Measurements from ENCODE around the gene DDX4. TPM values are rescaled to one million over a fixed set of nuclear protein-coding genes. Genes with fewer than 3 reads are reported as not detected.

Gene DDX4
- total and polyA plus RNA-seq, 9 of the 15 experiments (the other 6 are each of a cell fraction or from before 2014, with no cell fraction given): not detected

DNA sequence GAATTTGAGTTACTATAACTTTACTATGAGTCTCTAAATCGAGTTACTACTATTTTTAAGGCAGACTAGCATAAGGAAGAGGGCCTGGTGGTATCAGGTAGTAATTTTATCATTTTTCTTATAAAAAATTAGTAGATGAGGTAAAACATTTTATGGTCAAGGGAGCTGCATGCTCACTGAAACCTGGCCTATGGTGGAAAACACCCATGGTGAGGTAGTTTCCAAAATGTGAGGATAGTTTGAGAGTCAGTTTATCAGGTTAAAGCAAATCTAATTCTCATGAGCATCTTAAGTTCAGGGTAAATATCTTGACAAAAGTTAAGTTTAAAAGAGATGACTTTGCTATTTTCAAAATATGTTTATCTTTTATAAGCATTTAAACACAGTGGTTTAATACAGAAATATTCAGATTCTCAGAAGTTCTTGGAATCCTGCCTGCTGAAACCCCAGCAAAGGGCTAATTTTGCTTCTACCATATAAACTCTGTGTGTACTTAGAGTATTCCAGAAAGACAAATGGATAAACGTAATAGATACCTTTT, 10.0 kb downstream of the DDX4 start:
- ChIA-PET CTCF (ENCODE audit: low intra/inter-chr PET ratio) (no interaction called here), POLR2A (no interaction called here)
- DNase-seq (ENCODE audit: extremely low read depth in 1 of 4, low spot score in 3 of 4) (no peak), FAIRE-seq (no peak), ATAC-seq (no peak)
- in situ Hi-C loops (cut with MboI): no loop called here
- Histone ChIP-seq H3K27me3 (ENCODE audit: control insufficient read depth in 2 of 2, insufficient read depth in 2 of 2, low read length in 2 of 2) (peaks cover 1 to 4% of the 10 kb centered on the region in 2 experiments; a peak in 3 of 5 replicates), H3K36me3 (ENCODE audit: control insufficient read depth, insufficient read depth, low read length) (no peaks in the 10 kb centered on the region), H3K27ac (ENCODE audit: extremely low read depth, low read depth, low read length) (no peak overlapping the region), H3K4me3 (no peak overlapping the region), H3K9me1 (ENCODE audit: control insufficient read depth, insufficient read depth, low read length) (no peaks in the 10 kb centered on the region), H3K9ac (ENCODE audit: insufficient read depth in 1 of 2, low read depth in 2 of 2, low read length in 2 of 2) (no peak overlapping the region), H3K4me2 (ENCODE audit: insufficient read depth, low read length) (no peak overlapping the region), H3K4me1 (replicated peaks in 1 of 2; ENCODE audit: control insufficient read depth in 2 of 2, insufficient read depth in 2 of 2, low read length in 2 of 2) (no peaks in the 10 kb centered on the region), H3K9me3 (replicated peaks; ENCODE audit: control insufficient read depth, insufficient read depth, low read depth, low read length) (no peaks in the 10 kb centered on the region), H4K20me1 (replicated peaks; ENCODE audit: control insufficient read depth, insufficient read depth, low read length) (no peaks in the 10 kb centered on the region), H3K79me2 (ENCODE audit: control insufficient read depth, insufficient read depth, low read length) (no peaks in the 10 kb centered on the region), H2AFZ (ENCODE audit: low read depth, low read length) (no peak overlapping the region)
- BruUV-seq (replicated peaks): no TSS peak
- intact Hi-C loops (cut with micrococcal nuclease): no loop called here
- WGBS (ENCODE audit: insufficient coverage, low coverage, missing lambda C conversion rate): 0% methylated on average over 2 of the region's 2 CpGs
- TF ChIP-seq CBFA2T2 (conservative IDR thresholded peaks at IDR 0.05) (no peak), ZNF695 (CRISPR knock-in tag; IDR thresholded peaks at IDR 0.05) (no peak), BRD9 (IDR thresholded peaks at IDR 0.05; ENCODE audit: low read depth, partially characterized antibody) (no peak), CUX1 (CRISPR knock-in tag; IDR thresholded peaks at IDR 0.05) (no peak), PYGO2 (tag; IDR thresholded peaks at IDR 0.05) (no peak), NFRKB (IDR thresholded peaks at IDR 0.05; ENCODE audit: low read depth) (no peak), BRCA1 (IDR thresholded peaks at IDR 0.05) (no peak), BRCA1 (CRISPR knock-in tag; IDR thresholded peaks at IDR 0.05) (no peak), SRSF3 (IDR thresholded peaks at IDR 0.05; ENCODE audit: insufficient read depth, low read length) (no peak), NR4A1 (CRISPR knock-in tag; IDR thresholded peaks at IDR 0.05) (no peak), NR4A1 (tag; IDR thresholded peaks at IDR 0.05) (no peak)
- TF ChIP-seq, protein P1, sequence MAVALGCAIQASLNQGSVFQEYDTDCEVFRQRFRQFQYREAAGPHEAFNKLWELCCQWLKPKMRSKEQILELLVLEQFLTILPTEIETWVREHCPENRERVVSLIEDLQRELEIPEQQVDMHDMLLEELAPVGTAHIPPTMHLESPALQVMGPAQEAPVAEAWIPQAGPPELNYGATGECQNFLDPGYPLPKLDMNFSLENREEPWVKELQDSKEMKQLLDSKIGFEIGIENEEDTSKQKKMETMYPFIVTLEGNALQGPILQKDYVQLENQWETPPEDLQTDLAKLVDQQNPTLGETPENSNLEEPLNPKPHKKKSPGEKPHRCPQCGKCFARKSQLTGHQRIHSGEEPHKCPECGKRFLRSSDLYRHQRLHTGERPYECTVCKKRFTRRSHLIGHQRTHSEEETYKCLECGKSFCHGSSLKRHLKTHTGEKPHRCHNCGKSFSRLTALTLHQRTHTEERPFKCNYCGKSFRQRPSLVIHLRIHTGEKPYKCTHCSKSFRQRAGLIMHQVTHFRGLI (CRISPR knock-in tag; IDR thresholded peaks at IDR 0.05): no peak
- TF ChIP-seq, protein P2, sequence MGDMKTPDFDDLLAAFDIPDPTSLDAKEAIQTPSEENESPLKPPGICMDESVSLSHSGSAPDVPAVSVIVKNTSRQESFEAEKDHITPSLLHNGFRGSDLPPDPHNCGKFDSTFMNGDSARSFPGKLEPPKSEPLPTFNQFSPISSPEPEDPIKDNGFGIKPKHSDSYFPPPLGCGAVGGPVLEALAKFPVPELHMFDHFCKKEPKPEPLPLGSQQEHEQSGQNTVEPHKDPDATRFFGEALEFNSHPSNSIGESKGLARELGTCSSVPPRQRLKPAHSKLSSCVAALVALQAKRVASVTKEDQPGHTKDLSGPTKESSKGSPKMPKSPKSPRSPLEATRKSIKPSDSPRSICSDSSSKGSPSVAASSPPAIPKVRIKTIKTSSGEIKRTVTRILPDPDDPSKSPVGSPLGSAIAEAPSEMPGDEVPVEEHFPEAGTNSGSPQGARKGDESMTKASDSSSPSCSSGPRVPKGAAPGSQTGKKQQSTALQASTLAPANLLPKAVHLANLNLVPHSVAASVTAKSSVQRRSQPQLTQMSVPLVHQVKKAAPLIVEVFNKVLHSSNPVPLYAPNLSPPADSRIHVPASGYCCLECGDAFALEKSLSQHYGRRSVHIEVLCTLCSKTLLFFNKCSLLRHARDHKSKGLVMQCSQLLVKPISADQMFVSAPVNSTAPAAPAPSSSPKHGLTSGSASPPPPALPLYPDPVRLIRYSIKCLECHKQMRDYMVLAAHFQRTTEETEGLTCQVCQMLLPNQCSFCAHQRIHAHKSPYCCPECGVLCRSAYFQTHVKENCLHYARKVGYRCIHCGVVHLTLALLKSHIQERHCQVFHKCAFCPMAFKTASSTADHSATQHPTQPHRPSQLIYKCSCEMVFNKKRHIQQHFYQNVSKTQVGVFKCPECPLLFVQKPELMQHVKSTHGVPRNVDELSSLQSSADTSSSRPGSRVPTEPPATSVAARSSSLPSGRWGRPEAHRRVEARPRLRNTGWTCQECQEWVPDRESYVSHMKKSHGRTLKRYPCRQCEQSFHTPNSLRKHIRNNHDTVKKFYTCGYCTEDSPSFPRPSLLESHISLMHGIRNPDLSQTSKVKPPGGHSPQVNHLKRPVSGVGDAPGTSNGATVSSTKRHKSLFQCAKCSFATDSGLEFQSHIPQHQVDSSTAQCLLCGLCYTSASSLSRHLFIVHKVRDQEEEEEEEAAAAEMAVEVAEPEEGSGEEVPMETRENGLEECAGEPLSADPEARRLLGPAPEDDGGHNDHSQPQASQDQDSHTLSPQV (IDR thresholded peaks at IDR 0.05): no peak
